Measurements from ENCODE around the gene ZSWIM4. TPM values are rescaled to one million over a fixed set of nuclear protein-coding genes. Genes with fewer than 3 reads are reported as not detected.

Gene ZSWIM4
- polyA plus RNA-seq, 1 donor from 2014 or later, result 4.7 TPM

DNA sequence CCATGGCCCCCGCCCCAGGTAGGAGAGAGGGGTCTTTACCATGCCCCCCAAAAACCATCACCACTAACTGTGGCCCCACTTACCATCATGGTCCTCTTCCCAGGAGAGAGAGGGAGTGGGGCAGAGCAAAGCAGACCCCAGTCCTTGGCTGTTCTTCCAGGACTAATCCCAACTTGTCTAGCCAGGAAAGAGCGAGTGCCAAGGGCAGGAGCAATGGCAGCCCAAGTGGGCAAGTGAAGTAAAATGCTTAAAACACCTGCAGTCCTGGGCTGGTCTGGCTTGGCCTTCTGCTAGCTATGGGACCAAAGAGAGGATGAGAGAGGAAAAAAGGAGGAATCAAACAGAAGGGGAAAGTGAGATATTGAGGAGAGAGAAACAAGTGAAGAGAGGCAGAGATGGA is 17.9 kb downstream of the ZSWIM4 start:
- Histone ChIP-seq H3K9me2 (ENCODE audit: insufficient read depth, low read length) (no peaks in the 10 kb centered on the region), H3K79me2 (replicated peaks; ENCODE audit: insufficient read depth, low read length) (no peaks in the 10 kb centered on the region), H3K4me3 (ENCODE audit: low read length) (no peak overlapping the region), H3K4me2 (ENCODE audit: low read length) (no peak overlapping the region), H3F3A (ENCODE audit: insufficient read depth, low read length, poor library complexity, severe bottlenecking) (no peaks in the 10 kb centered on the region), H3K27me3 (ENCODE audit: insufficient read depth, low read depth, low read length) (no peaks in the 10 kb centered on the region), H3K27ac (ENCODE audit: low read length) (no peak overlapping the region), H3K9me3 (ENCODE audit: low read length) (no peaks in the 10 kb centered on the region), H3K9ac (ENCODE audit: low read length) (no peak overlapping the region), H4K20me1 (ENCODE audit: insufficient read depth) (no peaks in the 10 kb centered on the region), H3K36me3 (ENCODE audit: insufficient read depth, low read length) (no peaks in the 10 kb centered on the region), H2AFZ (ENCODE audit: low read depth, low read length) (no peak overlapping the region)
- TF ChIP-seq SMC3 (conservative IDR thresholded peaks at IDR 0.05; ENCODE audit: poor library complexity) (no peak), MXI1 (conservative IDR thresholded peaks at IDR 0.05; ENCODE audit: poor library complexity, severe bottlenecking) (no peak), EZH2 (IDR thresholded peaks at IDR 0.05; ENCODE audit: borderline replicate concordance, insufficient read depth, low read length, poor library complexity, severe bottlenecking) (no peak), TAF1 (IDR thresholded peaks at IDR 0.05; ENCODE audit: low read depth) (no peak)

GRCh38 chr19:13814550-13814949 is 19.3 kb downstream of the ZSWIM4 start:
- Histone ChIP-seq H4K20me1 (ENCODE audit: insufficient read depth) (no peaks in the 10 kb centered on the region), H2AFZ (ENCODE audit: low read depth, low read length) (no peak overlapping the region), H3F3A (ENCODE audit: insufficient read depth, low read length, poor library complexity, severe bottlenecking) (no peaks in the 10 kb centered on the region), H3K36me3 (ENCODE audit: insufficient read depth, low read length) (no peaks in the 10 kb centered on the region), H3K9me3 (ENCODE audit: low read length) (no peaks in the 10 kb centered on the region), H3K9ac (ENCODE audit: low read length) (no peak overlapping the region), H3K27me3 (ENCODE audit: insufficient read depth, low read depth, low read length) (no peaks in the 10 kb centered on the region), H3K4me2 (ENCODE audit: low read length) (no peak overlapping the region), H3K9me2 (ENCODE audit: insufficient read depth, low read length) (no peaks in the 10 kb centered on the region), H3K4me3 (ENCODE audit: low read length) (no peak overlapping the region), H3K27ac (ENCODE audit: low read length) (no peak overlapping the region), H3K79me2 (replicated peaks; ENCODE audit: insufficient read depth, low read length) (no peaks in the 10 kb centered on the region)
- TF ChIP-seq RAD21 (conservative IDR thresholded peaks at IDR 0.05), result no peak
- TF ChIP-seq POLR2AphosphoS5 (IDR thresholded peaks at IDR 0.05), result no peak
- TF ChIP-seq SMC3 (conservative IDR thresholded peaks at IDR 0.05; ENCODE audit: poor library complexity), result no peak
- no peak for TF ChIP-seq TAF1 (IDR thresholded peaks at IDR 0.05; ENCODE audit: low read depth)
- TF ChIP-seq MXI1 (conservative IDR thresholded peaks at IDR 0.05; ENCODE audit: poor library complexity, severe bottlenecking), result no peak
- no peak for TF ChIP-seq EP300 (conservative IDR thresholded peaks at IDR 0.05; ENCODE audit: poor library complexity, severe bottlenecking)
- TF ChIP-seq, protein P1, sequence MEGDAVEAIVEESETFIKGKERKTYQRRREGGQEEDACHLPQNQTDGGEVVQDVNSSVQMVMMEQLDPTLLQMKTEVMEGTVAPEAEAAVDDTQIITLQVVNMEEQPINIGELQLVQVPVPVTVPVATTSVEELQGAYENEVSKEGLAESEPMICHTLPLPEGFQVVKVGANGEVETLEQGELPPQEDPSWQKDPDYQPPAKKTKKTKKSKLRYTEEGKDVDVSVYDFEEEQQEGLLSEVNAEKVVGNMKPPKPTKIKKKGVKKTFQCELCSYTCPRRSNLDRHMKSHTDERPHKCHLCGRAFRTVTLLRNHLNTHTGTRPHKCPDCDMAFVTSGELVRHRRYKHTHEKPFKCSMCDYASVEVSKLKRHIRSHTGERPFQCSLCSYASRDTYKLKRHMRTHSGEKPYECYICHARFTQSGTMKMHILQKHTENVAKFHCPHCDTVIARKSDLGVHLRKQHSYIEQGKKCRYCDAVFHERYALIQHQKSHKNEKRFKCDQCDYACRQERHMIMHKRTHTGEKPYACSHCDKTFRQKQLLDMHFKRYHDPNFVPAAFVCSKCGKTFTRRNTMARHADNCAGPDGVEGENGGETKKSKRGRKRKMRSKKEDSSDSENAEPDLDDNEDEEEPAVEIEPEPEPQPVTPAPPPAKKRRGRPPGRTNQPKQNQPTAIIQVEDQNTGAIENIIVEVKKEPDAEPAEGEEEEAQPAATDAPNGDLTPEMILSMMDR (IDR thresholded peaks at IDR 0.05; ENCODE audit: poor library complexity, severe bottlenecking), result no peak
- TF ChIP-seq, protein P2, sequence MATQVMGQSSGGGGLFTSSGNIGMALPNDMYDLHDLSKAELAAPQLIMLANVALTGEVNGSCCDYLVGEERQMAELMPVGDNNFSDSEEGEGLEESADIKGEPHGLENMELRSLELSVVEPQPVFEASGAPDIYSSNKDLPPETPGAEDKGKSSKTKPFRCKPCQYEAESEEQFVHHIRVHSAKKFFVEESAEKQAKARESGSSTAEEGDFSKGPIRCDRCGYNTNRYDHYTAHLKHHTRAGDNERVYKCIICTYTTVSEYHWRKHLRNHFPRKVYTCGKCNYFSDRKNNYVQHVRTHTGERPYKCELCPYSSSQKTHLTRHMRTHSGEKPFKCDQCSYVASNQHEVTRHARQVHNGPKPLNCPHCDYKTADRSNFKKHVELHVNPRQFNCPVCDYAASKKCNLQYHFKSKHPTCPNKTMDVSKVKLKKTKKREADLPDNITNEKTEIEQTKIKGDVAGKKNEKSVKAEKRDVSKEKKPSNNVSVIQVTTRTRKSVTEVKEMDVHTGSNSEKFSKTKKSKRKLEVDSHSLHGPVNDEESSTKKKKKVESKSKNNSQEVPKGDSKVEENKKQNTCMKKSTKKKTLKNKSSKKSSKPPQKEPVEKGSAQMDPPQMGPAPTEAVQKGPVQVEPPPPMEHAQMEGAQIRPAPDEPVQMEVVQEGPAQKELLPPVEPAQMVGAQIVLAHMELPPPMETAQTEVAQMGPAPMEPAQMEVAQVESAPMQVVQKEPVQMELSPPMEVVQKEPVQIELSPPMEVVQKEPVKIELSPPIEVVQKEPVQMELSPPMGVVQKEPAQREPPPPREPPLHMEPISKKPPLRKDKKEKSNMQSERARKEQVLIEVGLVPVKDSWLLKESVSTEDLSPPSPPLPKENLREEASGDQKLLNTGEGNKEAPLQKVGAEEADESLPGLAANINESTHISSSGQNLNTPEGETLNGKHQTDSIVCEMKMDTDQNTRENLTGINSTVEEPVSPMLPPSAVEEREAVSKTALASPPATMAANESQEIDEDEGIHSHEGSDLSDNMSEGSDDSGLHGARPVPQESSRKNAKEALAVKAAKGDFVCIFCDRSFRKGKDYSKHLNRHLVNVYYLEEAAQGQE (IDR thresholded peaks at IDR 0.05; ENCODE audit: borderline replicate concordance), result no peak
- no peak for TF ChIP-seq EZH2 (IDR thresholded peaks at IDR 0.05; ENCODE audit: borderline replicate concordance, insufficient read depth, low read length, poor library complexity, severe bottlenecking)

Data from neural cell (in vitro differentiated cells).